Vagina (tissue), 2 donors: Measurements from ENCODE around the gene POLR1G. TPM values are rescaled to one million over a fixed set of nuclear protein-coding genes. Genes with fewer than 3 reads are reported as not detected.
A peak's percentile ranks its signal among the peaks of the same experiment; 100 is the strongest.

Experiments
- DNase-seq, 2 donors: peaks; one replicate each; pipeline ENCODE4 v3.0.0-alpha.2; 2017; ENCODE audit errors: extremely low spot score in 2 of 2
- H3K27ac ChIP-seq: fragments of 200-600 bp; sonication (generic); one replicate; pipeline ENCODE4 v1.5.1; 2019
- H3K27me3 ChIP-seq: fragments of 200-600 bp; sonication (generic); one replicate; pipeline ENCODE4 v1.5.1; 2019
- H3K36me3 ChIP-seq, 2 donors: fragments of 200-600 bp; sonication (generic); one replicate each; pipeline ENCODE4 v1.5.1; 2017 to 2019
- H3K4me1 ChIP-seq: fragments of 200-600 bp; sonication (generic); one replicate; pipeline ENCODE4 v1.5.1; 2019
- H3K4me3 ChIP-seq, 2 donors: fragments of 200-600 bp; sonication (generic); 1 replicate in 1 of 2; 2 replicates in 1 of 2; pipeline ENCODE4 v1.5.1; 2016 to 2019
- H3K9me3 ChIP-seq: fragments of 200-600 bp; sonication (generic); one replicate; pipeline ENCODE4 v1.5.1; 2019
- CTCF ChIP-seq, 3 experiments: fragments of 450-650 bp in 2 of 3; fragments of 200-600 bp in 1 of 3; sonication (generic) in 1 of 3; IDR thresholded peaks; one replicate each; pipeline ENCODE4 v1.5.1; 2017 to 2019; ENCODE audit warnings: antibody characterized with exemption in 3 of 3, mild to moderate bottlenecking in 2 of 3, moderate library complexity in 2 of 3
- POLR2A ChIP-seq, 2 donors: fragments of 450-650 bp; IDR thresholded peaks; one replicate each; pipeline ENCODE4 v1.6.1; 2017; ENCODE audit warnings: antibody characterized with exemption in 2 of 2, mild to moderate bottlenecking in 2 of 2, moderate library complexity in 2 of 2
- POLR2AphosphoS5 ChIP-seq, 2 donors: sonication (generic); formaldehyde crosslinking; IDR thresholded peaks; one replicate each; pipeline ENCODE4 v1.9.0; 2017; ENCODE audit warnings: antibody characterized with exemption in 2 of 2, mild to moderate bottlenecking in 2 of 2, low read depth in 1 of 2; ENCODE audit not compliant: insufficient read depth in 1 of 2
- intact Hi-C: fragments of 100-400 bp; cut with DNase I; formaldehyde crosslinking; loops from one replicate; pipeline ENCODE4 v1.15.1; 2023
- total RNA-seq: library from RNA; depleted of rRNA; stranded (reverse); fragments of >200 nt; gene quantifications from one replicate; pipeline ENCODE4 v1.2.3, GENCODE V29; 2016

Gene POLR1G
- total RNA-seq: 2.2 TPM

- H3K9me3 ChIP-seq: no peaks in the 10 kb centered on the region
- H3K4me3 ChIP-seq: peak within 1 kb of the TSS; percentile 65 to 69
- no peak for DNase-seq
- intact Hi-C loops: no loop called here
- TF ChIP-seq CTCF (IDR thresholded peaks at IDR 0.05): peak in 1 of 3 experiments; percentile 27
- TF ChIP-seq POLR2AphosphoS5 (IDR thresholded peaks at IDR 0.05; ENCODE audit: insufficient read depth in 1 of 2, low read depth in 1 of 2): peak; percentile 76 to 83
- TF ChIP-seq POLR2A (IDR thresholded peaks at IDR 0.05): no peak
- peak within 1 kb of the TSS; percentile 97 for H3K27ac ChIP-seq
- H3K27me3 ChIP-seq: no peaks in the 10 kb centered on the region
- H3K36me3 ChIP-seq: no peaks in the 10 kb centered on the region
- H3K4me1 ChIP-seq: peaks cover 41% of the 10 kb centered on the region
Measured at GRCh38 chr19:45406226-45407090, at the start of gene POLR1G. Gene POLR1G (plus strand): TSS chr19:45406644. CDS start chr19:45406697, 53 bp downstream.

DNA sequence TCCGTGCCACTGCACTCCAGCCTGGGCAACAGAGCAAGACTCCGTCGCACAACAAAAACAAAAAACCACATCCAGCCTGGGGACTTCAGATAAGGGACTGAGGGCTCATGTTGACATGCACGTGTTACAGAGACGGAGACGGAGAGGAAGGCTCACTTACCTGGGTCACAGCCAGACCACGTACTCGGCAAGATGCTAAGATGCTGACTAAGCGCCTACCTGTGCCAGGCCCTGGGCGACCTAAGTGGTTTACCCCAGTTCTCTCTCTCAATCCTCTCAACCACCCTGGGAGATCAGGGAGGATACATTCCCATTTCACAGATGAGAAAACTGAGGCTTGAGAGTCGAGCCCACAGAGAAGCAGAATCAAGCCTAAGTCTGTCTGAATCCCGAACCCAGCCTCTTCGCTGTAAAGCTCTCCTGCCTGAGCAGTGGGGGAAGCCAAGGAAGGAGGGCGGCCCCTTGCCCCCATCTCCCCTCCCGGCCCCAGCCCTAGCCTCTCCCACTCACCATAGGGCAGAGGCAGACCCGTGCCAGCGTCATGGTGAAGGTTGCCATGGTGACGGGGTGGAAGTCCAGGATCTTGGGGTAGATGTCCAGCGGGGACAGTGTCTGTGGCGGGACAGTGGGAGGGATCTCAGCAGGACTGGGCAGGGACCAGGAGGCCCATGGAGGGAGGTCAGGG is 49.5 kb upstream of the POLR1G start:
- no peaks in the 10 kb centered on the region for H3K4me1 ChIP-seq
- H3K36me3 ChIP-seq: peaks cover 0 to 12% of the 10 kb centered on the region in 2 donors
- no peak overlapping the region for H3K4me3 ChIP-seq
- TF ChIP-seq POLR2AphosphoS5 (IDR thresholded peaks at IDR 0.05; ENCODE audit: insufficient read depth in 1 of 2, low read depth in 1 of 2) (no peak), CTCF (IDR thresholded peaks at IDR 0.05) (no peak), POLR2A (IDR thresholded peaks at IDR 0.05) (no peak)
- no peak overlapping the region for H3K27ac ChIP-seq
- intact Hi-C loops: no loop called here
- no peaks in the 10 kb centered on the region for H3K27me3 ChIP-seq
- H3K9me3 ChIP-seq: no peaks in the 10 kb centered on the region
- no peak for DNase-seq

DNA sequence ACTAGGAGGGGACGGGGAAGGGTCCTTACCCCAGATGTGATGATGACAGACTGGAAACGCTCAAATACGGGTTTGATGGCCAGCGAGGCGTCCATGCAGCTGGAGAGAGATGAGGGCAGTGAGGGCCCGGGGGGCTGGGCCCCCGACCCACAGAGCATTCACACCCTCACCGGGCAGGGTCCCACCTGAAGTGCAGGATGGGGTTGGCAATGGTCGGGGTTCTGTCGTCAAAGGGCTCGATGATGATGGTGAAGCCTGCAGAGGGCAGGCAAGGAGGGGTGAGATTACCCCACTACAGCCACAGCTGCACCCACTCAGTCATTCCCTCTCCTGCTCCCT is 49.0 kb upstream of the POLR1G start:
- H3K4me1 ChIP-seq: no peaks in the 10 kb centered on the region
- TF ChIP-seq POLR2AphosphoS5 (IDR thresholded peaks at IDR 0.05; ENCODE audit: insufficient read depth in 1 of 2, low read depth in 1 of 2): no peak
- no peak for TF ChIP-seq CTCF (IDR thresholded peaks at IDR 0.05)
- TF ChIP-seq POLR2A (IDR thresholded peaks at IDR 0.05): no peak
- H3K27ac ChIP-seq: no peak overlapping the region
- no peak overlapping the region for H3K4me3 ChIP-seq
- H3K27me3 ChIP-seq: no peaks in the 10 kb centered on the region
- H3K36me3 ChIP-seq: peaks cover 0 to 9% of the 10 kb centered on the region in 2 donors
- intact Hi-C loops: no loop called here
- no peaks in the 10 kb centered on the region for H3K9me3 ChIP-seq
- DNase-seq: no peak

DNA sequence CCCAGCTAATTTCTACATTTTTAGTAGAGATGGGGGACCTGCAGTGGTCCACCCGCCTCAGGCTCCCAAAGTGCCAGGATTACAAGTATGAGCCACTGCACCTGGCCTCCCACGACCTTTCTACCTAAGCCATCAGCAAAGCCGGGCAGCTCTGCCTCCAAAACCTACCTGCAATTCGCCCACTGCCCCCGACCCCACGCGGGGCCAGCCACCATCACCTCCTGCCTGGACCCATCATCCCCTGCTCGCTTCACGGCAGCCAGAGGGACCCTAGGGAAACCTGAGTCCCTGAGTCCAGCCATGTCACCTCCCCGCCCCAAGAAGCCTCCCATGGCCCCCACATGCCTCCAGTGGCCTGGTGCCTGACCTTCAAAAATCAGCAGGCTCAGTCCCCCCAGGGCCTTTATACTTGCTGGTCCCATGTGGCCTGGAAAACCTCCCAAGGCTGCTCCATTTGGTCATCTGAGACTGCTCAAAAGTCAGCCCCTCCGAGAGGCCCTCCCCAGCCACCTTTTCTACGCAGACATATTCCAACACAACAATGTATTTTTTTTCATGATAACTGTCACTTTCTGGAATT is 48.1 kb upstream of the POLR1G start:
- Histone ChIP-seq H3K9me3 (no peaks in the 10 kb centered on the region), H3K27ac (no peak overlapping the region), H3K36me3 (peaks cover 0 to 7% of the 10 kb centered on the region in 2 donors), H3K27me3 (no peaks in the 10 kb centered on the region), H3K4me1 (no peaks in the 10 kb centered on the region), H3K4me3 (no peak overlapping the region)
- intact Hi-C loops: no loop called here
- TF ChIP-seq POLR2A (IDR thresholded peaks at IDR 0.05) (no peak), POLR2AphosphoS5 (IDR thresholded peaks at IDR 0.05; ENCODE audit: insufficient read depth in 1 of 2, low read depth in 1 of 2) (no peak), CTCF (IDR thresholded peaks at IDR 0.05) (no peak)
- DNase-seq: no peak
